ENCODE results near the gene AQP2.

Gene AQP2

DNA sequence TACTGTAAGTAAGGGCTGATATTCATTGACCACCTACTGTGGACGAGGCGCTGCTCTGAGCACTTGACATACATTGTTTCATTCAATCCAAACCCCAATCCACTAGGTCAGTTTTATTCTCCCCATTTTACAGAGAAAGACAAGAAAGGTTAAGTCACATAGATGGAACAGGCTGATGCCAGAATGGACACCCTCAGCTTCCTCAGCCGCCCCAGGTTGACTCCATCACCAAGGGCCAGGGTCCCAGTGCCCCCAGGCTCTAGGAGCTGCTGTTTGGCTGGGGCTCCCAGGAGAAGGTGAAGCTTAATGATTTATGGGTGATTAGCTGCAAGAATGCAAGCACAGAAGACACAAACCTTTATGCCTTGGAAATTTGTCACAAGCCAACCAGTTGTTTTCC lies 671 bp upstream of the AQP2 start:
- no peak for TF ChIP-seq POLR2AphosphoS5 (IDR thresholded peaks at IDR 0.05; ENCODE audit: low read depth, low read length)
- TF ChIP-seq, protein P1, sequence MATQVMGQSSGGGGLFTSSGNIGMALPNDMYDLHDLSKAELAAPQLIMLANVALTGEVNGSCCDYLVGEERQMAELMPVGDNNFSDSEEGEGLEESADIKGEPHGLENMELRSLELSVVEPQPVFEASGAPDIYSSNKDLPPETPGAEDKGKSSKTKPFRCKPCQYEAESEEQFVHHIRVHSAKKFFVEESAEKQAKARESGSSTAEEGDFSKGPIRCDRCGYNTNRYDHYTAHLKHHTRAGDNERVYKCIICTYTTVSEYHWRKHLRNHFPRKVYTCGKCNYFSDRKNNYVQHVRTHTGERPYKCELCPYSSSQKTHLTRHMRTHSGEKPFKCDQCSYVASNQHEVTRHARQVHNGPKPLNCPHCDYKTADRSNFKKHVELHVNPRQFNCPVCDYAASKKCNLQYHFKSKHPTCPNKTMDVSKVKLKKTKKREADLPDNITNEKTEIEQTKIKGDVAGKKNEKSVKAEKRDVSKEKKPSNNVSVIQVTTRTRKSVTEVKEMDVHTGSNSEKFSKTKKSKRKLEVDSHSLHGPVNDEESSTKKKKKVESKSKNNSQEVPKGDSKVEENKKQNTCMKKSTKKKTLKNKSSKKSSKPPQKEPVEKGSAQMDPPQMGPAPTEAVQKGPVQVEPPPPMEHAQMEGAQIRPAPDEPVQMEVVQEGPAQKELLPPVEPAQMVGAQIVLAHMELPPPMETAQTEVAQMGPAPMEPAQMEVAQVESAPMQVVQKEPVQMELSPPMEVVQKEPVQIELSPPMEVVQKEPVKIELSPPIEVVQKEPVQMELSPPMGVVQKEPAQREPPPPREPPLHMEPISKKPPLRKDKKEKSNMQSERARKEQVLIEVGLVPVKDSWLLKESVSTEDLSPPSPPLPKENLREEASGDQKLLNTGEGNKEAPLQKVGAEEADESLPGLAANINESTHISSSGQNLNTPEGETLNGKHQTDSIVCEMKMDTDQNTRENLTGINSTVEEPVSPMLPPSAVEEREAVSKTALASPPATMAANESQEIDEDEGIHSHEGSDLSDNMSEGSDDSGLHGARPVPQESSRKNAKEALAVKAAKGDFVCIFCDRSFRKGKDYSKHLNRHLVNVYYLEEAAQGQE (IDR thresholded peaks at IDR 0.05; ENCODE audit: insufficient read depth in 1 of 2, low read depth in 2 of 2, low read length in 2 of 2): no peak
- no peak for TF ChIP-seq TAF1 (IDR thresholded peaks at IDR 0.05; ENCODE audit: borderline replicate concordance, insufficient read depth, low read length)
- no peak for TF ChIP-seq SIN3A (IDR thresholded peaks at IDR 0.05; ENCODE audit: borderline replicate concordance, insufficient read depth, low read length)
- TF ChIP-seq FOXP2 (optimal IDR thresholded peaks at IDR 0.05; ENCODE audit: borderline replicate concordance, extremely low read depth, extremely low read length, insufficient read depth): no peak

- TF ChIP-seq, protein P1 (IDR thresholded peaks at IDR 0.05; ENCODE audit: insufficient read depth in 1 of 2, low read depth in 2 of 2, low read length in 2 of 2): no peak
- TF ChIP-seq FOXP2 (optimal IDR thresholded peaks at IDR 0.05; ENCODE audit: borderline replicate concordance, extremely low read depth, extremely low read length, insufficient read depth): no peak
- no peak for TF ChIP-seq SIN3A (IDR thresholded peaks at IDR 0.05; ENCODE audit: borderline replicate concordance, insufficient read depth, low read length)
- no peak for TF ChIP-seq POLR2AphosphoS5 (IDR thresholded peaks at IDR 0.05; ENCODE audit: low read depth, low read length)
These were observed 1.1 kb downstream of the AQP2 start for GRCh38 chr12:49951411-49952240.

- TF ChIP-seq FOXP2 (optimal IDR thresholded peaks at IDR 0.05; ENCODE audit: borderline replicate concordance, extremely low read depth, extremely low read length, insufficient read depth) (no peak), POLR2AphosphoS5 (IDR thresholded peaks at IDR 0.05; ENCODE audit: low read depth, low read length) (no peak), SIN3A (IDR thresholded peaks at IDR 0.05; ENCODE audit: borderline replicate concordance, insufficient read depth, low read length) (no peak), TAF1 (IDR thresholded peaks at IDR 0.05; ENCODE audit: borderline replicate concordance, insufficient read depth, low read length) (no peak)
- TF ChIP-seq, protein P1 (IDR thresholded peaks at IDR 0.05; ENCODE audit: insufficient read depth in 1 of 2, low read depth in 2 of 2, low read length in 2 of 2): no peak
These were observed 2.0 kb downstream of the AQP2 start for GRCh38 chr12:49952391-49953055.

DNA sequence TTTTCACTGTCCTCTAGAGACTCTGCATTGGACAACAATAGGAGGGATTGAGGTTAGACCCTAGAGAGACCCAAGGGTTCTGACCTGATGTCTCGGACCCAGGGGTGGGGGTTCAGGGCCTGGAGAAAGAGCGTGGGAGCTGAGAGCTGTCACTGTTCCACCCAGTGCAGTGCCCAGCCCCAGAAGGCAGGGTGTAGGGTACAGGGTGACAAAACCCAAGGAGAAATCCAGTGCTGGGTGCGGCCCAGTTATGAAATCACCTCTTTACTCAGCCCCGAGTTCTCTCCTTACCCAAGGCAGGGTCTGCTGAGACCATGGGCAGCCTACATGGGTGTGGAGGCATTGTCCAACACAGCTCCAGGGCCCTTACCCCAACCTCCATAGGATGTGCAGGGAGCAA lies 2.6 kb downstream of the AQP2 start:
- no peak for TF ChIP-seq SIN3A (IDR thresholded peaks at IDR 0.05; ENCODE audit: borderline replicate concordance, insufficient read depth, low read length)
- no peak for TF ChIP-seq FOXP2 (optimal IDR thresholded peaks at IDR 0.05; ENCODE audit: borderline replicate concordance, extremely low read depth, extremely low read length, insufficient read depth)
- TF ChIP-seq, protein P1 (IDR thresholded peaks at IDR 0.05; ENCODE audit: insufficient read depth in 1 of 2, low read depth in 2 of 2, low read length in 2 of 2): no peak
- TF ChIP-seq POLR2AphosphoS5 (IDR thresholded peaks at IDR 0.05; ENCODE audit: low read depth, low read length): no peak
- TF ChIP-seq TAF1 (IDR thresholded peaks at IDR 0.05; ENCODE audit: borderline replicate concordance, insufficient read depth, low read length): no peak

Data from PFSK-1 (cell line).